ENCODE data around the gene TMCC1. TPM values are rescaled to one million over a fixed set of nuclear protein-coding genes. Genes with fewer than 3 reads are reported as not detected.
A peak's percentile ranks its signal among the peaks of the same experiment; 100 is the strongest.

TMCC1 gene
- polyA plus RNA-seq, 2 of the 4 experiments (the other 2 are of a cell fraction) = 30.3 to 75.7 TPM

- ATAC-seq = peak in 1 of 2 experiments; percentile 40; a peak in 2 of 6 replicates
- H3K4me3 ChIP-seq = no peak overlapping the region
- H3K4me2 ChIP-seq = no peak overlapping the region
- TF ChIP-seq MAX (IDR thresholded peaks at IDR 0.05) (no peak), ATOH8 (CRISPR knock-in tag; IDR thresholded peaks at IDR 0.05; ENCODE audit: low read depth) (no peak), SMC3 (IDR thresholded peaks at IDR 0.05) (no peak), TFCP2L1 (CRISPR knock-in tag; IDR thresholded peaks at IDR 0.05) (no peak), NR3C1 (IDR thresholded peaks at IDR 0.05) (no peak), MAZ (IDR thresholded peaks at IDR 0.05; ENCODE audit: borderline replicate concordance, low read depth, low read length) (no peak), EP300 (IDR thresholded peaks at IDR 0.05) (no peak), JUN (IDR thresholded peaks at IDR 0.05) (no peak), EHMT2 (IDR thresholded peaks at IDR 0.05; ENCODE audit: low read depth) (no peak), HES2 (IDR thresholded peaks at IDR 0.05) (no peak), EHF (CRISPR knock-in tag; IDR thresholded peaks at IDR 0.05) (no peak), PBX3 (IDR thresholded peaks at IDR 0.05) (no peak), CBX8 (IDR thresholded peaks at IDR 0.05) (no peak), CHD2 (IDR thresholded peaks at IDR 0.05; ENCODE audit: low read length, partially characterized antibody) (no peak), SREBF2 (IDR thresholded peaks at IDR 0.05) (no peak), FOSL2 (IDR thresholded peaks at IDR 0.05) (no peak), FOSL2 (CRISPR knock-in tag; IDR thresholded peaks at IDR 0.05) (no peak), RCOR1 (IDR thresholded peaks at IDR 0.05; ENCODE audit: low read depth, low read length) (no peak)
- 89% methylated on average over 2 of the region's 2 CpGs for WGBS (ENCODE audit: missing lambda C conversion rate)
- POLR2A ChIA-PET = no interaction called here
- no peak for FAIRE-seq
- CTCF ChIA-PET = interaction anchor here (0.9 to 1.1 kb wide), 2 partner anchors 12 to 105 kb away, joined by 3 read pairs; no protein-coding TSS in a partner anchor
- peak in 1 of 2 experiments; percentile 29 for DNase-seq (ENCODE audit: low read depth in 1 of 2, low spot score in 1 of 2)
- no peak overlapping the region for H3K27ac ChIP-seq
- peaks cover 13% of the 10 kb centered on the region for H3K4me1 ChIP-seq
- H3K9me3 ChIP-seq = peaks cover 7% of the 10 kb centered on the region; the same call in 2 of the 3 replicates
Measured at GRCh38 chr3:129837065-129837642, 56.4 kb downstream of the TMCC1 start.

- peaks cover 19% of the 10 kb centered on the region for H3K4me1 ChIP-seq
Measured at GRCh38 chr3:129836381-129837064, 57.0 kb downstream of the TMCC1 start.

GRCh38 chr3:129835198-129835597, 58.3 kb downstream of the TMCC1 start:
- no peak overlapping the region for H3K4me2 ChIP-seq
- no peak for ATAC-seq
- H3K4me3 ChIP-seq = no peak overlapping the region
- DNase-seq (ENCODE audit: low read depth in 1 of 2, low spot score in 1 of 2) = no peak
- H3K27ac ChIP-seq = no peak overlapping the region
- no peaks in the 10 kb centered on the region for H3K9me3 ChIP-seq
- CTCF ChIA-PET = interaction anchor here (1.0 kb wide), 1 partner anchor 74 kb away, joined by 3 read pairs; no protein-coding TSS in a partner anchor
- TF ChIP-seq SMC3 (IDR thresholded peaks at IDR 0.05) (no peak), CEBPB (IDR thresholded peaks at IDR 0.05) (no peak), E2F6 (IDR thresholded peaks at IDR 0.05; ENCODE audit: borderline replicate concordance, low read depth) (no peak), FOXS1 (CRISPR knock-in tag; IDR thresholded peaks at IDR 0.05) (no peak), RARB (CRISPR knock-in tag; IDR thresholded peaks at IDR 0.05) (no peak), MAX (IDR thresholded peaks at IDR 0.05) (no peak), JUN (IDR thresholded peaks at IDR 0.05) (no peak), ATOH8 (CRISPR knock-in tag; IDR thresholded peaks at IDR 0.05; ENCODE audit: low read depth) (no peak), POLR2AphosphoS2 (conservative IDR thresholded peaks at IDR 0.05; ENCODE audit: low read length) (no peak), NPAS2 (CRISPR knock-in tag; IDR thresholded peaks at IDR 0.05; ENCODE audit: borderline replicate concordance) (no peak), CTCF (IDR thresholded peaks at IDR 0.05) (no peak)
- FAIRE-seq = no peak
- H3K4me1 ChIP-seq = peaks cover 30% of the 10 kb centered on the region
- 94% methylated on average over 2 of the region's 2 CpGs for WGBS (ENCODE audit: missing lambda C conversion rate)
- POLR2A ChIA-PET = no interaction called here

More at GRCh38 chr3:129836381-129837064, 57.0 kb downstream of the TMCC1 start:
- POLR2A ChIA-PET = no interaction called here
- no peak for TF ChIP-seq NR3C1 (IDR thresholded peaks at IDR 0.05)
- TF ChIP-seq GATA3 (IDR thresholded peaks at IDR 0.05; ENCODE audit: borderline replicate concordance) = no peak
- DNase-seq (ENCODE audit: low read depth in 1 of 2, low spot score in 1 of 2) (no peak), ATAC-seq (no peak), FAIRE-seq (no peak)
- 85% methylated on average over 2 of the region's 2 CpGs for WGBS (ENCODE audit: missing lambda C conversion rate)
- no peak overlapping the region for H3K27ac ChIP-seq
- H3K4me2 ChIP-seq = no peak overlapping the region
- H3K9me3 ChIP-seq = peaks cover 1% of the 10 kb centered on the region; the same call in 1 of the 3 replicates
- CTCF ChIA-PET = interaction anchor here (0.9 to 1.1 kb wide), 2 partner anchors 11 to 106 kb away, joined by 3 read pairs; no protein-coding TSS in a partner anchor
- H3K4me3 ChIP-seq = no peak overlapping the region

Measured in A549 (cell line).